Erythroblast (primary cell): ENCODE results near the gene PTPRN2.

Experiments
- DNase-seq, 2 experiments: peaks; one replicate each; lab custom pipeline; 2025; lab: John Stamatoyannopoulos, UW
- GATA1 ChIP-seq: IDR thresholded peaks from 2 replicates; pipeline ENCODE4 v1.6.1; 2011; ENCODE audit warnings: low read depth, mild to moderate bottlenecking, control low read depth, low read length, moderate library complexity
- POLR2A ChIP-seq: IDR thresholded peaks from 2 replicates; pipeline ENCODE4 v1.6.1; 2011; ENCODE audit warnings: mild to moderate bottlenecking, low read length

The PTPRN2 gene

DNA sequence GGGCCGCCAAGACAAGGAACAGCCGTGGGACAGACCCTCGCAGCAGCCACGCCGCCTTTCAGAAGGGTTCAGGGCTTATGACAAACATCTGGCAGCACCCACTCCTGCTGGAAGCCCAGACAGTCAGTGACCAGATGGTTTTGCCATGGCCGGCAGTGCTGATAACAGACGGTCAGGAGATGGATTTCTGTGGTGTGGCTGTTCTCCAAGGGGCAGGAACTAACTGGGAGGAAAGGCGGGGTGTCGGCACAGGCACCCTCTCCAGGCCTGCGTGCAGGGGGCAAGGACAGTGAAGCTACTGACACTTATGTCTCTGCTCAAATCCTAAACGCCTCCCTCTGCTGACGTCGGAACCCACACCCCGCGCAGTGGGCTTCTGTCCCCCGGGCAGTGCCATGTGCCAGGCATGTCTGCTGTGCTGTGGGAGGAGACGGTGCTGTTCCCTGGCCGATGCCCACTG lies 834.8 kb downstream of the PTPRN2 start:
- DNase-seq, result no peak
- no peak for TF ChIP-seq GATA1
- no peak for TF ChIP-seq POLR2A

DNA sequence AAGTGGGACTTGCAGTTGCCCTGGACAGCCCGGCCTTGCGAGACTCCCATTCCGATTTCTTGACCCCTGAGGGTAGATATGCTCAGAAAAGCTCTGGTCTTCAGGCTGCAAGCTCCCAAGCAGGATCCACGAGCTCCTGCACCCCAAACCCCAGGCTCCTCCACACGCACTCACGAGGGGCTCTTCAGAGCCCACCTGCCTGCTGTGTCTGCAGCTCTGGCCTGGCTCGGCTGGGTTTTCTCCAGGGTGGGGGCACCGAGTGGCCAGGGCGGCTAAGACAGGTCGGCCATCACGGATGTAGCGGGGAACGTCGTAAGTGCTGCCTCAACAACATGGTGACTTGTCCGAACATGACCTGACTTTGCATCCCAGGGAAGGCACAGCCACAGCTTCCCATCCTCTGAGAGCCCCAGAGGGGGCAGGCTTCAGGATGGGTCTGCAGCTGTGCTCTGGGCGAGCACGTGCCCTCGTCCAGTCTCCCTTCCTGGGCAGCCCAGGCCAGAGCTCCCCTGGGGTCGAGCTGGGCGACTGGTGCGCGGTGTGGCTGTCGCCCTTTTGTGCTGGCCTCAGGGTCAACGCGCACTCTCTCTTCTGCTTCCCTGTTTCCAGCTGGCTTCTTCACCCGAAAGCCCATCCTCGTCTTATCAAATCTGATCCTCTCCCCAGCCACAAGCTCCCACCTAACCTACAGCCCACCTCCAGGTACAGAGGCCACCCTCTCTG lies 835.5 kb downstream of the PTPRN2 start:
- no peak for DNase-seq
- TF ChIP-seq GATA1, result no peak
- no peak for TF ChIP-seq POLR2A

DNA sequence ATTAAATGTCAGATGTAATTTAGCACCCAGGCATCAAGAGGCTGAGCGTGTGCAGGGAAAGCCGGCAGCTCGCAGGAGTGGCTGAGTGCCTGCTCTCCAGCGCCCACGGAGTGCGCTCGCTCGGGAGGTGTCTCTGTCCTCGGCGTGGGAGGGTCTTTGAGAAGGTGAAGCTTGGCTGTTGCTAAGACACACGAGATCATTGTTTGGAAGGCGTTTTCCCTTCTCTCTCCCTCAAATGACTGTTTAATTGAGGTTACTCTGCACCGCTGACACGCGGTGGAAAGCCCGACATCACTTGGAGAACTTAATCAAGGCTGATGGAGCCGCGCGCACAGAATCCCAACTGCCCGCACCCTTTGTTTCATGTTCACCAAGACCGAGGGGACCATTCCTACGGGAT lies 836.2 kb downstream of the PTPRN2 start:
- DNase-seq, result no peak
- TF ChIP-seq POLR2A (no peak), GATA1 (no peak)

DNA sequence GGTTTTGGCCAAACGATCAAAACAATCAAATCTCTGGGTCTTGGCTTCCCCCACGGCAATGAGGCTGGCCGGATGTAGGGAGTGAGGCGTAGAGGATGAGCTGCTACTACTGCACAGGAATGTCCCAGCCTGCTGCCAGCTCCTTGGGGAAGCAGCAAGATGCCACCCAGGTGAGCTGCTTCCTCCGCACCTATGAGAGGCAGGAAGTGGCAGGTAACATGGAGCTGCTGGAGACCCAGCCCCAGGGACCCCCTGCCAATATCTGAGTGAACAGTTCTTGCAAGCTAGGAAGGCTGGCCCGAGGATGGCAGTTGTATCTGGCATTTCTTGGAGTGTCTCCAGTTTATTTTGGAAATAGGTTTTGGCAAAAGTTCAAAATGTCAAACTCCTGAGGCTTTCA lies 837.3 kb downstream of the PTPRN2 start:
- no peak for DNase-seq
- TF ChIP-seq GATA1 (no peak), POLR2A (no peak)

DNA sequence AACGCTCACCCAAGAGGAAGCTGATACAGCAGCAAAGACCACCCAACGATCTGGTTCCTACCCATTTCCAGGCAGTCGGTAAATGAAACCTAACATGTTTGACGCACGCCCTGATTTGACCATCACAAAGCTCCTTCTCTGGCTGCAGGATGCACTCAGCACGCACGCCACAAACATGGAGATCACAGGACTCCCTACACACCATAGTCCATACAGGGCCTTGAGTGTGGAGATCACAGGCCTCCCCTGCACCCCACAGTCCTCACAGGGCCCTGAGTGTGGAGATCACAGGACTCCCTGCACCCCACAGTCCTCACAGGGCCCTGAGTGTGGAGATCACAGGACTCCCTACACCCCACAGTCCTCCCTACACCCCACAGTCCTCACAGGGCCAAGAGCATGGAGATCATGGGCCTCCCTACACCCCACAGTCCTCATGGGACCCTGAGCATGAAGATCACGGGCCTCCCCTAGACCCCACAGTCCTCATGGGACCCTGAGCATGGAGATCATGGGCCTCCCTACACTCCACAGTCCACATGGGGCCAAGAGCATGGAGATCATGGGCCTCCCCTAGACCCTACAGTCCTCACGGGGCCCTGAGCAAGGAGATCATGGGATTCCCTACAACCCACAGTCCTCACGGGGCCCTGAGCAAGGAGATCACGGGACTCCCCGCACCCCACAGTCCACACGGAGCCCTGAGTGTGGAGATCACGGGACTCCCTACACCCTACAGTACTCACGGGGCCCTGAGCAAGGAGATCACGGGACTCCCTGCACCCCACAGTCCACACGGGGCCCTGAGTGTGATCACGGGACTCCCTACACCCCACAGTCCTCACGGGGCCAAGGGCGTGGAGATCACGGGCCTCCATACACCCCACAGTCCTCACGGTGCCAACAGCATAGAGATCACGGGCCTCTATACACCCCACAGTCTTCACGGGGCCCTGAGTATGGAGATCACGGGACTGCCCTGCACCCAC lies 841.6 kb downstream of the PTPRN2 start:
- no peak for DNase-seq
- TF ChIP-seq POLR2A (no peak), GATA1 (no peak)

GRCh38 chr7:157744786-157745601 lies 842.6 kb downstream of the PTPRN2 start:
- DNase-seq, result no peak
- no peak for TF ChIP-seq GATA1
- no peak for TF ChIP-seq POLR2A

- TF ChIP-seq GATA1 (no peak), POLR2A (no peak)
- no peak for DNase-seq
These were observed 843.7 kb downstream of the PTPRN2 start for GRCh38 chr7:157743781-157744525.

DNA sequence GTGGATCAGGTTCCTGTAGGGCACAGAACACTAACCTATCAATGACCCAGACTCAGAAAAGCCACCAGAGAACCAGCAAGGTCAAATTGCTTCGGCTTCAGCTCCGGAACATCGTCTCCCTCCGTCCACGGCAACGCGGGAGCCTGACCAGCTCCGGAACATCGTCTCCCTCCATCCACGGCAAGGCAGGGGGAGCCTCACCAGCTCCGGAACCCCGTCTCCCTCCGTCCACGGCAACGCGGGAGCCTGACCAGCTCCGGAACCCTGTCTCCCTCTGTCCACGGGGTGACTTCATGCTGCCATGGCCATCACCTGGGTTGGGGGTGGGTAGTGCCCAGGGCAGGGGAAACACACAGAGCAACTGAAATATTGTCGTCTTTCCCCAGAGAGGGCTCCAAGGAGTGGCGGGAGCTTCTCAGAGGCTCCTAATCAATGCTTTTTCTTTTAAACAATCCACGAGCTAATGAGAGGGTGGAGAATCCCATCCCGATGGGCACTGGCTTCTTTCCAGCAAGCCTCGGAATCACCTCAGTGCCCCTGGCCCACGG lies 847.3 kb downstream of the PTPRN2 start:
- no peak for DNase-seq
- no peak for TF ChIP-seq POLR2A
- no peak for TF ChIP-seq GATA1

GRCh38 chr7:157739650-157740049 lies 848.0 kb downstream of the PTPRN2 start:
- no peak for DNase-seq
- TF ChIP-seq GATA1 (no peak), POLR2A (no peak)

- no peak for TF ChIP-seq GATA1
- TF ChIP-seq POLR2A, result no peak
- DNase-seq, result no peak
These were observed 848.6 kb downstream of the PTPRN2 start for GRCh38 chr7:157739031-157739430.

DNA sequence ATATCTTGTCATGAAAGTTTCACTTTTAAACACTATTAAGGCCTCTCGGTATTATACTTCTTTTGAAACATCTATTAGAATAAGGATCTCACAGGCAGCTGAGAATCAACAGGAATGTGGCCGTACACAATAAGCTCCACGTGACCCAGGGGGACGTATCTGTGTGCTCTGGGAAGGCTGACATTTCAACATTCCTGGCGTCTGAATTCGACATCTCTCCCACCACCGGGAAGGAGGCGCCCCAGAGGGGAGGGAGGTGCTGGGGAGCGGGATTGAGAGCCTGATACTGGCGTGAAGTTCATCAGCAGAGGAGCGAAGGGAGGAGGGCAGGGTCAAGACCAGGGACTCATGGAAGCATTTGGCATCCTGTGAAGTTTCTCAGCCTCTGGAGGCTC lies 849.6 kb downstream of the PTPRN2 start:
- no peak for DNase-seq
- TF ChIP-seq GATA1, result no peak

DNA sequence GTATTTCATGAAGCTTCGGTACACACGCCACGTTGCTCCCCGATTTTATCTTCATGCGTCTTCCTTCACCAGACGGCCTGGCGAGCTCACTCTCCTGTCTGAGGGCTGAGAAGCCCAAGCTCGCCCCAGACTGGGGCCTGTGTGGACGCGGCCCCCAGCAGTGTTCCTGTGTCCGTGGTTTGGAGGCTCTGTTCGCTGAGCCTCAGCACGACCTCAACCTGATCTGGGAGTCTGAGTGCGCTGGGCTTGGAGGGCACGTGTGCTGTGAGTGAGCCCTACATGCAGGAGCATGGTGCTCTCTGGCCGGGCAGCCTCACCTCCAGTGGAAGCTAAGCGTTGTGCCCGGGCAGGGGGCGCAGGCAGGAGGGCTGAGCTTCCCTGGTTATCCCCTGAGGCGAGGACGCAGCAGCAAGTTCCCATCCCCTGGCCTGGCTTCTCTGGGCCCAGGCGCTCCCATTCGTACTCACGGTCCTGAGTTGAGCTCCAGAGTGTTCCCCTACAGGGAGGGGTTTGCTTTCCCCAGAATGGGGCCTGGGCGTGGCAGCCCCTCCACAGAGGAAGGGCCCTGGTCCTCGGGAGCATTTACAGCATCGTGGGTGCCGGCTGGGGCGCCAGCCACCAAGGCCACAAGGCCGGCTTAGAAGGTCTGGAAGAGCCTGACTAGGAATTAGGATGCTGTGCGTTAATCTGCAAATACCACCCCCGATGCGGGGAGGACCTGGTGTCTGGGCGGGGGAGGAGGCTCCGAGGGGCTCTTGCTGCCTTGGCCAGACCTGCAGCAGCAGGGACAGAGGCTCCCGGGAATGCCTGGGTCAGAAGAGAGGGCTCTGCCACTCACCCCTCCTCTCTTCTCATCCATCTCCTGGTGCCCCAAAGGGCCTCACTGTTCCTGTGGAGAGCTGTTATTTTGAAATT lies 850.2 kb downstream of the PTPRN2 start:
- DNase-seq, result no peak
- no peak for TF ChIP-seq GATA1
- no peak for TF ChIP-seq POLR2A
